BLaER1 treated with 17β-estradiol and CSF1 and Interleukin-3, amounts not matched to agents 10 nM and 100 nM (cell line): ENCODE results near the gene NNAT.

Source experiments
- H3K27ac ChIP-seq, 11 experiments: shearing (Covaris generic); formaldehyde crosslinking; 2 replicates each; pipeline ENCODE4 v1.8.1; 2022
- H3K27me3 ChIP-seq, 11 experiments: shearing (Covaris generic); formaldehyde crosslinking; 2 replicates each; pipeline ENCODE4 v1.8.1; 2022
- H3K36me3 ChIP-seq, 11 experiments: shearing (Covaris generic); formaldehyde crosslinking; 2 replicates each; pipeline ENCODE4 v1.8.1; 2022
- H3K4me1 ChIP-seq, 10 experiments: shearing (Covaris generic); formaldehyde crosslinking; 2 replicates each; pipeline ENCODE4 v1.8.1; 2022
- H3K4me2 ChIP-seq, 11 experiments: shearing (Covaris generic); formaldehyde crosslinking; 2 replicates each; pipeline ENCODE4 v1.8.1; 2022
- H3K4me3 ChIP-seq, 10 experiments: shearing (Covaris generic); formaldehyde crosslinking; 2 replicates each; pipeline ENCODE4 v1.8.1; 2022
- H3K9ac ChIP-seq, 11 experiments: shearing (Covaris generic); formaldehyde crosslinking; 2 replicates each; pipeline ENCODE4 v1.8.1; 2022
- H3K9me3 ChIP-seq, 11 experiments: shearing (Covaris generic); formaldehyde crosslinking; replicated peaks in 1 of 11; 2 replicates each; pipeline ENCODE4 v1.8.1; 2022
- H4K20me1 ChIP-seq, 11 experiments: shearing (Covaris generic); formaldehyde crosslinking; 2 replicates each; pipeline ENCODE4 v1.8.1; 2022
- Cebpa-rat ChIP-seq, 11 experiments: shearing (Covaris generic); IDR thresholded peaks; 2 replicates each; pipeline ENCODE4 v1.8.1; 2022

The NNAT gene

GRCh38 chr20:37494301-37494700 is 26.7 kb upstream of the NNAT start:
- Histone ChIP-seq H3K27ac (no peak overlapping the region), H3K27me3 (no peaks in the 10 kb centered on the region), H3K9ac (no peak overlapping the region), H3K4me1 (peaks cover 0 to 5% (median 0%) of the 10 kb centered on the region in 10 experiments; a peak in 1 of 20 replicates), H3K4me3 (no peak overlapping the region), H3K9me3 (no peaks in the 10 kb centered on the region), H4K20me1 (no peaks in the 10 kb centered on the region; a peak in 1 of 22 replicates), H3K4me2 (no peak overlapping the region), H3K36me3 (peaks cover 0 to 52% (median 0%) of the 10 kb centered on the region in 11 experiments; a peak in 5 of 22 replicates)
- no peak for TF ChIP-seq Cebpa-rat (IDR thresholded peaks at IDR 0.05)

GRCh38 chr20:37494796-37495195 is 26.3 kb upstream of the NNAT start:
- H3K4me2 ChIP-seq = no peak overlapping the region
- no peak overlapping the region for H3K9ac ChIP-seq
- no peak overlapping the region for H3K27ac ChIP-seq
- TF ChIP-seq Cebpa-rat (IDR thresholded peaks at IDR 0.05) = no peak
- H3K36me3 ChIP-seq = peaks cover 0 to 54% (median 0%) of the 10 kb centered on the region in 11 experiments; a peak in 5 of 22 replicates
- H4K20me1 ChIP-seq = no peaks in the 10 kb centered on the region; a peak in 1 of 22 replicates
- no peaks in the 10 kb centered on the region for H3K9me3 ChIP-seq
- H3K4me1 ChIP-seq = peaks cover 0 to 5% (median 0%) of the 10 kb centered on the region in 10 experiments; a peak in 1 of 20 replicates
- no peaks in the 10 kb centered on the region for H3K27me3 ChIP-seq
- H3K4me3 ChIP-seq = no peak overlapping the region

GRCh38 chr20:37498066-37498665 is 22.9 kb upstream of the NNAT start:
- no peak for TF ChIP-seq Cebpa-rat (IDR thresholded peaks at IDR 0.05)
- H3K27me3 ChIP-seq = no peaks in the 10 kb centered on the region
- peaks cover 0 to 45% (median 0%) of the 10 kb centered on the region in 11 experiments; a peak in 5 of 22 replicates for H3K36me3 ChIP-seq
- peaks cover 0 to 5% (median 0%) of the 10 kb centered on the region in 10 experiments; a peak in 1 of 20 replicates for H3K4me1 ChIP-seq
- H3K27ac ChIP-seq = no peak overlapping the region
- no peaks in the 10 kb centered on the region for H3K9me3 ChIP-seq
- no peak overlapping the region for H3K4me2 ChIP-seq
- H3K4me3 ChIP-seq = no peak overlapping the region
- H4K20me1 ChIP-seq = peaks cover 0 to 13% (median 0%) of the 10 kb centered on the region in 11 experiments; a peak in 5 of 22 replicates
- no peak overlapping the region for H3K9ac ChIP-seq

- H4K20me1 ChIP-seq = peaks cover 0 to 33% (median 0%) of the 10 kb centered on the region in 11 experiments; a peak in 8 of 22 replicates
- no peak overlapping the region for H3K9ac ChIP-seq
Measured at GRCh38 chr20:37500311-37500710, 20.7 kb upstream of the NNAT start.

GRCh38 chr20:37501940-37502339 is 19.1 kb upstream of the NNAT start:
- H3K9ac ChIP-seq = no peak overlapping the region
- H3K4me1 ChIP-seq = peaks cover 0 to 5% (median under 1%) of the 10 kb centered on the region in 10 experiments; a peak in 8 of 20 replicates
- no peaks in the 10 kb centered on the region for H3K9me3 ChIP-seq
- no peak overlapping the region for H3K27ac ChIP-seq
- no peaks in the 10 kb centered on the region for H3K27me3 ChIP-seq
- no peak overlapping the region for H3K4me2 ChIP-seq
- no peak for TF ChIP-seq Cebpa-rat (IDR thresholded peaks at IDR 0.05)
- H4K20me1 ChIP-seq = peaks cover 0 to 45% (median 0%) of the 10 kb centered on the region in 11 experiments; a peak in 8 of 22 replicates
- no peak overlapping the region for H3K4me3 ChIP-seq
- H3K36me3 ChIP-seq = peaks cover 0 to 26% (median 0%) of the 10 kb centered on the region in 11 experiments; a peak in 1 of 22 replicates

More at GRCh38 chr20:37500311-37500710, 20.7 kb upstream of the NNAT start:
- Histone ChIP-seq H3K36me3 (peaks cover 0 to 30% (median 0%) of the 10 kb centered on the region in 11 experiments; a peak in 2 of 22 replicates), H3K4me3 (no peak overlapping the region), H3K27ac (no peak overlapping the region), H3K9me3 (no peaks in the 10 kb centered on the region), H3K4me1 (0 out of 20 replicates have a peak, but pooled peaks cover 0 to 5% (median 0%) of the 10 kb centered on the region in 10 experiments), H3K4me2 (no peak overlapping the region), H3K27me3 (no peaks in the 10 kb centered on the region)
- no peak for TF ChIP-seq Cebpa-rat (IDR thresholded peaks at IDR 0.05)

GRCh38 chr20:37502654-37503053 is 18.4 kb upstream of the NNAT start:
- Histone ChIP-seq H3K36me3 (peaks cover 0 to 26% (median 0%) of the 10 kb centered on the region in 11 experiments; a peak in 2 of 22 replicates), H4K20me1 (peaks cover 0 to 52% (median 0%) of the 10 kb centered on the region in 11 experiments; a peak in 8 of 22 replicates), H3K4me1 (peaks cover 0 to 12% (median 7%) of the 10 kb centered on the region in 10 experiments; a peak in 13 of 20 replicates), H3K27ac (no peak overlapping the region), H3K4me3 (no peak overlapping the region), H3K9ac (no peak overlapping the region), H3K9me3 (no peaks in the 10 kb centered on the region), H3K4me2 (no peak overlapping the region), H3K27me3 (no peaks in the 10 kb centered on the region)
- no peak for TF ChIP-seq Cebpa-rat (IDR thresholded peaks at IDR 0.05)

GRCh38 chr20:37503256-37503927 is 17.7 kb upstream of the NNAT start:
- no peak overlapping the region for H3K27ac ChIP-seq
- H3K4me2 ChIP-seq = no peak overlapping the region
- H3K4me1 ChIP-seq = peaks cover 0 to 15% (median 10%) of the 10 kb centered on the region in 10 experiments; a peak in 13 of 20 replicates
- H3K4me3 ChIP-seq = no peak overlapping the region
- no peaks in the 10 kb centered on the region for H3K27me3 ChIP-seq
- H3K9ac ChIP-seq = no peak overlapping the region
- peaks cover 0 to 52% (median 0%) of the 10 kb centered on the region in 11 experiments; a peak in 8 of 22 replicates for H4K20me1 ChIP-seq
- peaks cover 0 to 31% (median 0%) of the 10 kb centered on the region in 11 experiments; a peak in 5 of 22 replicates for H3K36me3 ChIP-seq
- no peaks in the 10 kb centered on the region for H3K9me3 ChIP-seq
- TF ChIP-seq Cebpa-rat (IDR thresholded peaks at IDR 0.05) = no peak

GRCh38 chr20:37504404-37505096 is 16.5 kb upstream of the NNAT start:
- Histone ChIP-seq H3K9me3 (no peaks in the 10 kb centered on the region), H3K27ac (no peak overlapping the region), H3K4me3 (no peak overlapping the region), H4K20me1 (peaks cover 0 to 60% (median 5%) of the 10 kb centered on the region in 11 experiments; a peak in 9 of 22 replicates), H3K9ac (no peak overlapping the region), H3K4me2 (no peak overlapping the region), H3K4me1 (peaks cover 0 to 15% (median 10%) of the 10 kb centered on the region in 10 experiments; a peak in 13 of 20 replicates), H3K27me3 (no peaks in the 10 kb centered on the region), H3K36me3 (peaks cover 0 to 32% (median 4%) of the 10 kb centered on the region in 11 experiments; a peak in 9 of 22 replicates)
- no peak for TF ChIP-seq Cebpa-rat (IDR thresholded peaks at IDR 0.05)
